Measurements from ENCODE around the gene CASZ1. TPM values are rescaled to one million over a fixed set of nuclear protein-coding genes. Genes with fewer than 3 reads are reported as not detected.

The CASZ1 gene
- total RNA-seq, 1 donor, result under 0.01 TPM

GRCh38 chr1:10626131-10626731 is 170.2 kb downstream of the CASZ1 start:
- no peak for TF ChIP-seq CTCF (IDR thresholded peaks at IDR 0.05; ENCODE audit: insufficient read depth, low read depth, low read length)
- no peak for DNase-seq (ENCODE audit: low read depth)
- no peak overlapping the region for H3K4me3 ChIP-seq (ENCODE audit: low read depth, low read length)

DNA sequence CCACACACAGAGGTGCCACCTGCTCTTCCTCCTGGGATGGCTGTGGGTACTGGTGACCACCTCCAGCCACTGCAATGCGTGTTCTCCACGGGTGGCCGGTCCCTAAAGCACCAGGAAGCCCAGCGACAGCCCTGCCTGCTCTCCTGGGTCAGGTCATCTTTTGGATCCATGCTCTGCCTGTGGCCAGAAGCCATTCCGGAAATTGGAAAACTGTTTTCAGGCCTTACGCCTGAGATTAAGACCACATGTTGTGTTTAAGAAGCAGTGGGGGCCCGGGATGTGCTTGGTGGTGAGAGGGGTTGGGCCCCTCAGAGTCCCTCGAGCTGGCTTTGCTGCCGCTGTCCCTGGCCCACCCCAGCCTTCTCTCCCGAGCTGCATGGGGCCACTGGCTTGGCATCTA is 170.9 kb downstream of the CASZ1 start:
- H3K4me3 ChIP-seq (ENCODE audit: low read depth, low read length), result no peak overlapping the region
- DNase-seq (ENCODE audit: low read depth), result no peak
- TF ChIP-seq CTCF (IDR thresholded peaks at IDR 0.05; ENCODE audit: insufficient read depth, low read depth, low read length), result no peak

- no peak overlapping the region for H3K4me3 ChIP-seq (ENCODE audit: low read depth, low read length)
- no peak for TF ChIP-seq CTCF (IDR thresholded peaks at IDR 0.05; ENCODE audit: insufficient read depth, low read depth, low read length)
- no peak for DNase-seq (ENCODE audit: low read depth)
These were observed 171.4 kb downstream of the CASZ1 start for GRCh38 chr1:10625076-10625475.

GRCh38 chr1:10624256-10625050 is 172.0 kb downstream of the CASZ1 start:
- TF ChIP-seq CTCF (IDR thresholded peaks at IDR 0.05; ENCODE audit: insufficient read depth, low read depth, low read length), result no peak
- H3K4me3 ChIP-seq (ENCODE audit: low read depth, low read length), result no peak overlapping the region
- DNase-seq (ENCODE audit: low read depth), result no peak

DNA sequence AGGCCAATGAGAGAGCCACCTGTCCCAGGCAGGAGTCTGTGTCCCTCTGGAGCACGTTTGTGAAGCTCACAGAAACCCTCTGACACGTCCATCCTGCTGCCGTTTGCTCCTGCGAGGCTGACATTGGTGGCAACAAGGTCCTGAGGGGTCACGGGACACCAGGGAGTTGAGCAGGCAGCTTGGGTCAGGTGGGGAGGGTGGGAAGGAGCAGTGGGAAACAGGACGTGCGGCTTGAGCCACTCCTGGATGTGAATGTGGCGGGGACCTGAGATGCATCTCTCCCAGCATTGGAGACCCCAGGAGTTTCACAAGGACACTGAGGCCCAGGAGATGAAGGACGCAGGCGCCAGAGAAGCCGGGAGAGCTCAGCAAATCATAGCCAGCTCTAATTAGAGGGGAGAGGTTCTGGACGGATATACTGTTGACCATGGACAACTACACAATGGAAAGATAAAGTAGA is 172.7 kb downstream of the CASZ1 start:
- TF ChIP-seq CTCF (IDR thresholded peaks at IDR 0.05; ENCODE audit: insufficient read depth, low read depth, low read length), result no peak
- no peak overlapping the region for H3K4me3 ChIP-seq (ENCODE audit: low read depth, low read length)
- no peak for DNase-seq (ENCODE audit: low read depth)

GRCh38 chr1:10622910-10623685 is 173.3 kb downstream of the CASZ1 start:
- no peak for TF ChIP-seq CTCF (IDR thresholded peaks at IDR 0.05; ENCODE audit: insufficient read depth, low read depth, low read length)
- no peak for DNase-seq (ENCODE audit: low read depth)
- H3K4me3 ChIP-seq (ENCODE audit: low read depth, low read length), result no peak overlapping the region

Measured in fibroblast of villous mesenchyme (primary cell).